ENCODE measurements around the gene AXIN1. TPM values are rescaled to one million over a fixed set of nuclear protein-coding genes. Genes with fewer than 3 reads are reported as not detected.
A peak's percentile ranks its signal among the peaks of the same experiment; 100 is the strongest.

Gene AXIN1
- total and polyA plus RNA-seq, 9 of the 15 experiments (the other 6 are each of a cell fraction or from before 2014, with no cell fraction given): 0.42 to 58.0 (median 25.9) TPM

DNA sequence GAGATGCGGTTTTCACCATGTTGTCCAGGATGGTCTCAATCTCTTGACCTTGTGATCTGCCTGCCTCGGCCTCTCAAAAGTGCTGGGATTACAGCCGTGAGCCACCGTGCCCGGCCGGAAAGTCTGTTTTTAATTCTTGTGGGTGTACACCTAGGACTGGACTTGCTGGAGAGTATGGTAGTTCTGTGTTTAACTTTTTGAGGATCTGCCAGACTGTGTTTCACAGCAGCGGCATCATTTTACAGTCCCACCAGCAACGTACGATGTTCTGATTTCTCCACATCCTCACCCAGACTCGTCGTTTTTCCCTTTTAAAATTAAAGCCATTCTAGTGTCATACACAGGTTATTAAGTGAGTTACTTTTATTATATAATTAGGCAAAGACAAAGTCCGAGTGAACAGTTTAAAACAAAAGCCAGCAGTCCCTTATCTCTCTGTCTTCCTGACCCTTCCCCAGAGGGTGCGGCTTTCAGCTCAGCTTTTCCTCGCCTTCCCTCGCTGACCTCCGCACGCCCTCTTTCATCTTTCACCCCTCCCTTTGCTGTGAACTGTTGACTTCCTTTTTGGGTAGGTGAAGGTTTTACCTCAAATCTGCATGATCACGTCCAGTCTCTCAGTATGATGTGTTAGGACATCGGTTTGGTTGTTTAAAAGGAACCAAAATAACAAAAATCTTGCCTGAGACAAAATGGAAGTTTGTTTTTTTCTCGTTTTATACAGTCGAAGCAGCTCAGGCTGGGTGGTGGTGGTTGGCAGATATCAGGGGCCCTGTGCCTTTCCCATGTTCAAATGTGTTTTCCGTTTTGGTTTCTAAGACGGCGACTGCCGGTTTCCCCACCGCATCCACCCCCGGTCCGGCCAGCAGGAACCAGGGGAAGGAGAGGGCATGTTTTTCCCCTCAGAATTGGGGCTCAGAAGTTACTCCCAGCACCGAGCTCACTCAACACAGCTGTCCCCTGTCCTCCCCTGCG is 99.9 kb downstream of the AXIN1 start (continued):
- TF ChIP-seq TOE1 (IDR thresholded peaks at IDR 0.05; ENCODE audit: borderline replicate concordance) (no peak), TOE1 (CRISPR knock-in tag; IDR thresholded peaks at IDR 0.05; ENCODE audit: borderline replicate concordance, low read depth) (no peak), U2AF2 (optimal IDR thresholded peaks at IDR 0.05; ENCODE audit: low read depth, low read length) (no peak), ETV1 (tag; conservative IDR thresholded peaks at IDR 0.05; ENCODE audit: low read depth) (peak; percentile 43), HDAC1 (IDR thresholded peaks at IDR 0.05) (peak in 1 of 2 experiments; percentile 67; a peak in 1 of 4 replicates), MTA3 (IDR thresholded peaks at IDR 0.05; ENCODE audit: borderline replicate concordance) (0 out of 2 replicates have a peak, but pooled peaks have one; percentile 63), TAL1 (IDR thresholded peaks at IDR 0.05) (no peak), SIX5 (IDR thresholded peaks at IDR 0.05; ENCODE audit: borderline replicate concordance in 1 of 2, insufficient read depth in 1 of 2, low read depth in 1 of 2, low read length in 2 of 2) (no peak), GATAD2A (IDR thresholded peaks at IDR 0.05) (peak; percentile 87; the same call in 1 of the 2 replicates), IRF2 (CRISPR knock-in tag; IDR thresholded peaks at IDR 0.05) (no peak), ARNT (IDR thresholded peaks at IDR 0.05) (peak in 1 of 2 experiments; percentile 72; a peak in 1 of 4 replicates), ZNF354B (CRISPR knock-in tag; IDR thresholded peaks at IDR 0.05) (no peak), MYC (IDR thresholded peaks at IDR 0.05; ENCODE audit: low read depth, low read length) (0 out of 2 replicates have a peak, but pooled peaks have one; percentile 23), MYC (CRISPR knock-in tag; IDR thresholded peaks at IDR 0.05; ENCODE audit: borderline replicate concordance, low read depth) (no peak), HDAC8 (tag; IDR thresholded peaks at IDR 0.05) (no peak), ESRRA (IDR thresholded peaks at IDR 0.05; ENCODE audit: borderline replicate concordance, low read depth) (peak; percentile 72; the same call in 1 of the 2 replicates), CTBP1 (IDR thresholded peaks at IDR 0.05; ENCODE audit: borderline replicate concordance) (peak; percentile 73; the same call in 1 of the 2 replicates), GABPA (tag; conservative IDR thresholded peaks at IDR 0.05; ENCODE audit: low read depth) (0 out of 2 replicates have a peak, but pooled peaks have one; percentile 37)
- TF ChIP-seq, protein P1, sequence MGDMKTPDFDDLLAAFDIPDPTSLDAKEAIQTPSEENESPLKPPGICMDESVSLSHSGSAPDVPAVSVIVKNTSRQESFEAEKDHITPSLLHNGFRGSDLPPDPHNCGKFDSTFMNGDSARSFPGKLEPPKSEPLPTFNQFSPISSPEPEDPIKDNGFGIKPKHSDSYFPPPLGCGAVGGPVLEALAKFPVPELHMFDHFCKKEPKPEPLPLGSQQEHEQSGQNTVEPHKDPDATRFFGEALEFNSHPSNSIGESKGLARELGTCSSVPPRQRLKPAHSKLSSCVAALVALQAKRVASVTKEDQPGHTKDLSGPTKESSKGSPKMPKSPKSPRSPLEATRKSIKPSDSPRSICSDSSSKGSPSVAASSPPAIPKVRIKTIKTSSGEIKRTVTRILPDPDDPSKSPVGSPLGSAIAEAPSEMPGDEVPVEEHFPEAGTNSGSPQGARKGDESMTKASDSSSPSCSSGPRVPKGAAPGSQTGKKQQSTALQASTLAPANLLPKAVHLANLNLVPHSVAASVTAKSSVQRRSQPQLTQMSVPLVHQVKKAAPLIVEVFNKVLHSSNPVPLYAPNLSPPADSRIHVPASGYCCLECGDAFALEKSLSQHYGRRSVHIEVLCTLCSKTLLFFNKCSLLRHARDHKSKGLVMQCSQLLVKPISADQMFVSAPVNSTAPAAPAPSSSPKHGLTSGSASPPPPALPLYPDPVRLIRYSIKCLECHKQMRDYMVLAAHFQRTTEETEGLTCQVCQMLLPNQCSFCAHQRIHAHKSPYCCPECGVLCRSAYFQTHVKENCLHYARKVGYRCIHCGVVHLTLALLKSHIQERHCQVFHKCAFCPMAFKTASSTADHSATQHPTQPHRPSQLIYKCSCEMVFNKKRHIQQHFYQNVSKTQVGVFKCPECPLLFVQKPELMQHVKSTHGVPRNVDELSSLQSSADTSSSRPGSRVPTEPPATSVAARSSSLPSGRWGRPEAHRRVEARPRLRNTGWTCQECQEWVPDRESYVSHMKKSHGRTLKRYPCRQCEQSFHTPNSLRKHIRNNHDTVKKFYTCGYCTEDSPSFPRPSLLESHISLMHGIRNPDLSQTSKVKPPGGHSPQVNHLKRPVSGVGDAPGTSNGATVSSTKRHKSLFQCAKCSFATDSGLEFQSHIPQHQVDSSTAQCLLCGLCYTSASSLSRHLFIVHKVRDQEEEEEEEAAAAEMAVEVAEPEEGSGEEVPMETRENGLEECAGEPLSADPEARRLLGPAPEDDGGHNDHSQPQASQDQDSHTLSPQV (IDR thresholded peaks at IDR 0.05): peak; percentile 87; the same call in 1 of the 2 replicates
- TF ChIP-seq, protein P2, sequence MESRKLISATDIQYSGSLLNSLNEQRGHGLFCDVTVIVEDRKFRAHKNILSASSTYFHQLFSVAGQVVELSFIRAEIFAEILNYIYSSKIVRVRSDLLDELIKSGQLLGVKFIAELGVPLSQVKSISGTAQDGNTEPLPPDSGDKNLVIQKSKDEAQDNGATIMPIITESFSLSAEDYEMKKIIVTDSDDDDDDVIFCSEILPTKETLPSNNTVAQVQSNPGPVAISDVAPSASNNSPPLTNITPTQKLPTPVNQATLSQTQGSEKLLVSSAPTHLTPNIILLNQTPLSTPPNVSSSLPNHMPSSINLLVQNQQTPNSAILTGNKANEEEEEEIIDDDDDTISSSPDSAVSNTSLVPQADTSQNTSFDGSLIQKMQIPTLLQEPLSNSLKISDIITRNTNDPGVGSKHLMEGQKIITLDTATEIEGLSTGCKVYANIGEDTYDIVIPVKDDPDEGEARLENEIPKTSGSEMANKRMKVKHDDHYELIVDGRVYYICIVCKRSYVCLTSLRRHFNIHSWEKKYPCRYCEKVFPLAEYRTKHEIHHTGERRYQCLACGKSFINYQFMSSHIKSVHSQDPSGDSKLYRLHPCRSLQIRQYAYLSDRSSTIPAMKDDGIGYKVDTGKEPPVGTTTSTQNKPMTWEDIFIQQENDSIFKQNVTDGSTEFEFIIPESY (CRISPR knock-in tag; IDR thresholded peaks at IDR 0.05): no peak

Measured in K562 (cell line).